GM21737 (cell line): ENCODE measurements around the gene L1CAM.
"Not testable (repeated sequence)": the region's sequence is repeated elsewhere in the genome, so short reads cannot be mapped to it uniquely, and the experiment has no call there.

Source experiments
- ATAC-seq: cut with Tn5 transposase; IDR thresholded peaks from one replicate; pipeline ENCODE4 v1.9.1; 2021; ENCODE audit warnings: mild to moderate bottlenecking, moderate library complexity; ENCODE audit not compliant: unreplicated experiment

Gene L1CAM

DNA sequence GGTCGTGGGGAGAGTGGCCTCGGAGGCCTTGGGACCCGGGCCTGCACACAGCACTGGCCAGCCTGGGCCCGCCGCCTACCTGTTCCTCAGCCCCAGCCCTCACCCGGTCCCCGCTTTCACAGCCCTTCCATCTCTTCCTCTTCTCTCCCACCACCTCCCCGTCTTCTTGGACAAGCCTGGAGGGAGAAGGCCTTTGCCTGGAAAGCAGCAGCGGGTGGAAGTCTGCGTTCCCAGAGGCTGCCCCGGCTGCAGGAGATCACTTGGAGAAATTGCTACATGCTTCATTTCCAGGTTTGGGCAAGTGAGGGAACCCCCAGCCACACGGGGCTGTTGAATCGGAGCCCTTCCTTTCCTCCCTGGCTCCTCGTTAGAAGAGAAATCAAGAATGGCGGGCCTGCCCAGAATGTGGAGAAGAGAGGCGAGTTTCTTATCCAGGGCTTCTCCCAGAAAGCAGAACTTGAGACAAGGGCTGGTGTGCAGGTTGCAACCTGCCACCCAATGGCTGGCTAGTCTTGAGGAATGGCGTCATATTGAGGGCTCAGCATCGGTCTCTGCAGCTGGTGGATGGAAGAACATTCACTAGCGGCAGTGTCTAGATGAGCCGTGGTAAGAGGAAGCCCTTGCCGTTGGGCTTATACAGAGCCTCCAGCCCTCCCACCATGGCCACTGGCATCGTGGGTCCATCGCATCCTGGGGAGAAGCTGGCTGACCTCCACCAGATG, 54.4 kb downstream of the L1CAM start:
- ATAC-seq: no peak

- no peak for ATAC-seq
Observed at GRCh38 chrX:153830640-153831428, 55.1 kb downstream of the L1CAM start.

GRCh38 chrX:153829799-153830639, 56.0 kb downstream of the L1CAM start, which contains the start of gene PDZD4:
PDZD4 (minus strand) TSS chrX:153830544; CDS start chrX:153830298, 246 bp downstream.
- no peak for ATAC-seq

- no peak for ATAC-seq
Observed at GRCh38 chrX:153829549-153829798, 56.5 kb downstream of the L1CAM start.

GRCh38 chrX:153828723-153829548, 57.0 kb downstream of the L1CAM start:
- no peak for ATAC-seq

DNA sequence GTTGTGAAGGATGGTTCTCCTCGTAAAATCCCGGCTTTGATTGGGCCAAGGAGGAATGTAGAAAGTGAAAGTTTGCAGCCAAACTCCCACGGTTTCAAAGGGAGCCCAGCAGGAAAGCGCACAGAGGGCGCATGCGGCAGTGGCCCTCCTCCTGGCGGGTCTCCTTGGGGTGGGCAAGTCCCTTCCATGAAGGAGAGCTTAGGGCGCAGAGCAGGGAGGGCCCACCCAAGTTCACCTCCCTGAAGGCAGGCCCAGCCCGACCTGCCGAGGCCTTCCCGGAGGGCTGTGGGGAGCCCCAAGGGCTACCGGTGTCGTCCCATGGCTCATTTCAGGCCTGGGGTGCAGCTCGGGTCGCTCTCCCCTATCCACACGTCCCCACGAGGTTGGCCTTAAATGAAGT, 57.7 kb downstream of the L1CAM start:
- ATAC-seq: no peak

DNA sequence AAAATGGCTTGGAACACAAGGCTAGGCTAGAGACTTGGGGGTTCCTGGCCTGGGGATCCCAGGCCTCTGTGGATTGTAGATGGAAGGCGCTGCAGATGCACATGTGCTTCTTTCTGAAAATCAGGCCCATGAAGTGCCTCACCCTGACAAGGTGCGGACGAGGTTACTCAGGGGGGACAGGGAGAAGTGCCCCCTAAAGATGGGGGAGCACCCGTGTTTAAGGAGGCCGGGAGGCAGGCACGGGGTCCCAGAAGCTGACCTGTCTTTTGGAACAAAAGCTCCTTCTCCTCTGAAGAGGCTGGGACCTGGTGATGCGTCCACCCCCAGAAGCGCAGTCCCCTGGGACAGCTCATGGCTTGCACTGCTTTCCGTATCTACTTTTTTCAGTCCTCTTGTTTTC, 58.1 kb downstream of the L1CAM start:
- no peak for ATAC-seq

DNA sequence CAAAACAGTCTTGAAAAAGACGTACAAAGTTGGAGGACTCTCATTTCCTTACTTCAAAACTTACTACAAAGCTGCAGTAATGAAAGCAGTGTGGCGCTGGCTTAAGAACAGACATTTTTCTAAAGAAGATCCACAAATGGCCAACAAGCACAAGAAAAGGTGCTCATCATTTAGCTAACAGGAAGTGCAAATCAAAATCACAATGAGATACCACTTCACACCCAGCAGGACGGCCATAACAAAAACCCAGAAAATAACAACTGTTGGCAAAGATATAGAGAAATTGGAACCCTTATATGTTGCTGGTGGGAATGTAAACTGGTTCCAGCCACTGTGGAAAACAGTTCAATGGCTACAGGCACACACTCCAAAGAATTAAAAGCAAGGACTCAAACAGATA, 59.0 kb downstream of the L1CAM start:
- no peak for ATAC-seq

GRCh38 chrX:153825042-153825441, 60.9 kb downstream of the L1CAM start:
- no peak for ATAC-seq

- ATAC-seq: no peak
Observed at GRCh38 chrX:153824348-153824747, 61.6 kb downstream of the L1CAM start.

GRCh38 chrX:153821066-153821465, 64.9 kb downstream of the L1CAM start:
- no peak for ATAC-seq

DNA sequence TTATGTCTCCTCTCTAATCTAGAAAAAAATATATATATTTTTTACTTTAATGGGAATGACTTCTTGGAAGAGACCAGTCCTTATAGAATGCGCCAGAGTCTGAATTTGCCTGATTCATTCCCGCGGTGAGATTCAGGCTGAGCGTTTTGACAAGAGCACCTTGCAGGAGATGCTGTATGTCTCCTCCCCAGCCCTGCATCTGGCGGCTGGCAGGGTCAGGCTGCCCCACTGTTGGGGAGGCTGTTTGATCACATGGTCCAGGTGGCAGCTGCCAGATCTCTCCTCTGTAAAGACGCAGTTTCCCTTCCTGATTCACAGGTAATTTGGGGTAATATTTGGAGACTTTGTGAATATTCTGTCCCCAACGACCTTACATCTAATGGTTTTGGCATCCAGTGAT, 65.4 kb downstream of the L1CAM start:
- no peak for ATAC-seq

- no peak for ATAC-seq
Observed at GRCh38 chrX:153819384-153820040, 66.5 kb downstream of the L1CAM start.

DNA sequence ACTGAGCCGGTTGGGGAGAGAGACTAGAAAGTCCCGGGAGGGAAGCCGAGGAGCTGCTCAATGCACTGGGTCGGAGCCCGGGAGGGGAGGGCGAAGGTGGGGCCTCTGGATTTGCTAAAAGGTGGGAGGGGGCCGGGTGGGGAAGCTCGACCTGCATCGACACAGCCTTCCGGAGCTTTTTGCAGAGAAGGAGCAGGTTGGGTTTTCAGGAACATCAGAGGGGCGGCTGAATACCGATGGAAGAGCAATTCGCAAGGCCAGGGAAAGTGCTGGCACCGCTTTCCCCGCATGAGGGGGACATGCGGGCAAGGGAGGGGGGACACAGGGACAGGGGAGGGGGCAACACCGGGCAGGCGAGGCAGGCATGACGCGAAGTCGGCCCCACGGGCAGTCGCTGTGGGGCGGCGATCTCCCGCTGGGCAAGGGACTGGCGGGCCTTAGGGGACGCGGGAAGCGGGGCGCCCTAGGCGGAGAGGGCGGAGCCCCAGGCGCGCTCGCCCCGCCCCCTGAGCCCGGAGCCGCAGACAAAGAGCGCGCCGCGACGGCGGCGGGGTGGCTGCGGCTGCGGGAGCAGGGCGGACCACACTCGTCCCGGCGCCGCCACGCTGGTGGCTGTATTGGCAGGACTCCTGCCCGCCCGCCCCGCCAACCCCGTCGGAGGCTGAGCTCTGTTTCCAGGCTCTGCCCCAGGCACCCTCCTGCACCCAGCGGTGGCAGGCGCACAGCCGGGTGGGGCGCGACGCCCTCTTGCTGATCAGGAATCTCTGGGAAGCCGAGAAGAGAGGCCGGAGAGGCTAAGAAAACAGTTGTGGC, 67.2 kb downstream of the L1CAM start:
- ATAC-seq: no peak

DNA sequence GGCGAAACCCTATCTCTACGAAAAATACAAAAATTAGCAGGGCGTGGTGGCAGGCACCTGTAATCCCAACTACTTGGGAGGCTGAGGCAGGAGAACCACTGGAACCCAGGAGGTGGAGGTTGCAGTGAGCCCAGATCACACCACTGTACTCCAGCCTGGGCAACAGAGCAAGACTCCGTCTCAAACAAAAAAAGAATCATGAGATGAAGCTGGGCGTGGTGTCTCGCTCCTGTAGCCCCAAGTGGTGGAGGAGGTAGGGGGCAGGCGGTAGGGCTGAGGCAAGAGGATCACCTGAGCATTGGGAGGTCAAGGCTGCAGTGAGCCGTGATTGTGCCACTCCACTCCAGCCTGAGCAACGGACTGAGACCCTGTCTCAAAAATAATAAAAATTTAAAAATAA, 67.9 kb downstream of the L1CAM start:
- ATAC-seq: not testable (repeated sequence)

- ATAC-seq: no peak
Observed at GRCh38 chrX:153816831-153817690, 68.9 kb downstream of the L1CAM start.

DNA sequence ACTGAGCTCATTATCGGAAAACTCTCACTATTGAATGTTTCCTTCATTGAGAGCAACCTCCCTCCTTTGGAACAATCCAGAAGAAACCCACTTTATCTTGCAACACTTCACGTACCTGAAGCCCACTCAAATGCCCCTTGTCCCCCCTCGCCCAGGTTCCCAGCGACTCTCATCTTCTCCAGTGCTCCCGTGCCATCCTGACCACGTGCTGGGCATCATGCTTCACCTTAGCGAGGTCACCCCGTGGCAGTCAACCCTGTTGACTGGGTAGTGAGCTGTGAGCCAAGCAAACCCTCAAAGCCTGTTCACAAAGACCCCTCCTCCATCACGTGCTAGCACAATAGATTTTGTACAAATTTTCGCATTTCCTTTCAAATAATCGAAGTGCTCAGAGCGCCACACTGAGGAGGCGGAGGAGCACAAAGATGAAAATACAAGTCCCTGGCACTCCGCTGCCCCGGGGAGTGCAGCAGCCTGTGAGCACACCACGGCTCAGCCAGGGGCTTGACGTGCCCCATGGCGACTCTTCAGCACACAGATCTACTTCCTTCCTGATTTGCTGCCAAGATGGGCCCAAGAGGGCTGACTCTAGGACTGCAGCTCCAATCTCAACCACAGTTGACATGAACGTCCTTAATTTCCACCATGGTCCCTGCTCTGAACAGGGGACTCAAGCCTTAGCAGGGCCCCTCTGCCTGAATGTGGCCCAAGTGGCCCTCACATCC, 71.2 kb downstream of the L1CAM start:
- no peak for ATAC-seq

- no peak for ATAC-seq
Observed at GRCh38 chrX:153813161-153813560, 72.8 kb downstream of the L1CAM start.
